H1 (cell line): ENCODE results near the gene AP2A2. TPM values are rescaled to one million over a fixed set of nuclear protein-coding genes. Genes with fewer than 3 reads are reported as not detected.

Source experiments
- CTCF ChIA-PET: fragments of 300-600 bp; sonication (Branson Sonifier 250); formaldehyde crosslinking; loops from one replicate; lab custom pipeline; 2021; ENCODE audit not compliant: partially characterized antibody; lab: Charles Lee
- POLR2A ChIA-PET: fragments of 300-600 bp; sonication (Branson Sonifier 250); formaldehyde crosslinking; loops from one replicate; lab custom pipeline; 2021; ENCODE audit warnings: inconsistent platforms; ENCODE audit not compliant: partially characterized antibody; lab: Charles Lee
- DNase-seq, 2 experiments: peaks; one replicate each; pipeline versions ENCODE4 v3.0.0 to v3.0.0-alpha.2; 2010 to 2022; ENCODE audit warnings: low spot score in 2 of 2, low read depth in 1 of 2, mixed read lengths in 1 of 2
- FAIRE-seq: peaks from 2 replicates; lab custom pipeline; 2011; peaks lifted over from hg19 to GRCh38; lab: Jason Lieb, UNC
- H2AFZ ChIP-seq: 2 replicates; pipeline ENCODE4 v1.8.1; 2012; ENCODE audit warnings: low read length, inconsistent platforms
- H2AK5ac ChIP-seq: 2 replicates; pipeline ENCODE4 v1.6.1; 2013; ENCODE audit warnings: low read depth, low read length
- H2BK120ac ChIP-seq: replicated peaks from 2 replicates; pipeline ENCODE3; 2013; ENCODE audit warnings: low read depth, low read length, inconsistent platforms
- H2BK12ac ChIP-seq: 2 replicates; pipeline ENCODE4 v1.6.1; 2013; ENCODE audit warnings: low read depth, low read length
- H2BK15ac ChIP-seq: 2 replicates; pipeline ENCODE4 v1.6.1; 2013; ENCODE audit warnings: low read length
- H2BK20ac ChIP-seq: 2 replicates; pipeline ENCODE4 v1.6.1; 2013; ENCODE audit warnings: low read length
- H2BK5ac ChIP-seq: 2 replicates; pipeline ENCODE4 v1.6.1; 2013; ENCODE audit warnings: low read depth, low read length
- H3K14ac ChIP-seq: 2 replicates; pipeline ENCODE4 v1.6.1; 2013; ENCODE audit warnings: inconsistent platforms; ENCODE audit not compliant: insufficient read length
- H3K18ac ChIP-seq: 2 replicates; pipeline ENCODE4 v1.6.1; 2013; ENCODE audit warnings: low read length; ENCODE audit errors: extremely low read depth
- H3K23ac ChIP-seq: 2 replicates; pipeline ENCODE4 v1.6.1; 2013; ENCODE audit warnings: inconsistent platforms; ENCODE audit not compliant: insufficient read length
- H3K23me2 ChIP-seq: 2 replicates; pipeline ENCODE4 v1.6.1; 2013; ENCODE audit warnings: low read depth, low read length
- H3K27ac ChIP-seq: 2 replicates; pipeline ENCODE4 v1.6.1; 2011; ENCODE audit warnings: low read depth, low read length, inconsistent platforms
- H3K27me3 ChIP-seq, 4 experiments: replicated peaks in 1 of 4; 1 replicate in 1 of 4; 2 replicates in 3 of 4; pipeline versions ENCODE4 v1.6.1 to v1.8.1; 2011 to 2013; ENCODE audit warnings: low read length in 3 of 4, mild to moderate bottlenecking in 3 of 4, inconsistent platforms in 2 of 4, mixed read lengths in 2 of 4, moderate library complexity in 1 of 4; ENCODE audit not compliant: control insufficient read depth in 3 of 4, insufficient read depth in 3 of 4; ENCODE audit errors: extremely low read depth in 1 of 4
- H3K36me3 ChIP-seq, 4 experiments: 2 replicates each; pipeline versions ENCODE4 v1.6.1 to v1.8.1; 2011 to 2013; ENCODE audit warnings: mild to moderate bottlenecking in 4 of 4, low read length in 3 of 4, moderate library complexity in 2 of 4, control low read depth in 1 of 4, inconsistent platforms in 1 of 4; ENCODE audit not compliant: insufficient read depth in 4 of 4, control insufficient read depth in 2 of 4
- H3K4ac ChIP-seq: replicated peaks from 2 replicates; pipeline ENCODE3; 2013; ENCODE audit warnings: low read length, low read depth, mixed read lengths, inconsistent platforms; ENCODE audit not compliant: insufficient read length
- H3K4me1 ChIP-seq, 4 experiments: replicated peaks in 1 of 4; 1 replicate in 1 of 4; 2 replicates in 3 of 4; pipeline versions ENCODE4 v1.6.1 to v1.8.1; 2011 to 2013; ENCODE audit warnings: low read length in 3 of 4, inconsistent platforms in 2 of 4, mixed read lengths in 1 of 4; ENCODE audit not compliant: insufficient read depth in 4 of 4, control insufficient read depth in 3 of 4
- H3K4me2 ChIP-seq, 2 experiments: 2 replicates each; pipeline versions ENCODE4 v1.6.1 to v1.8.1; 2011 to 2013; ENCODE audit warnings: low read depth in 2 of 2, low read length in 2 of 2, control low read depth in 1 of 2, inconsistent platforms in 1 of 2, mild to moderate bottlenecking in 1 of 2; ENCODE audit not compliant: insufficient read depth in 1 of 2
- H3K4me3 ChIP-seq, 4 experiments: fragments of 200-600, 300-600 bp in 1 of 4; sonication (generic), shearing (Covaris generic), sonication (Bioruptor Twin) in 1 of 4; 2 replicates each; pipeline versions ENCODE4 v1.5.1 to v1.8.1; 2011 to 2016; ENCODE audit warnings: low read length in 4 of 4, low read depth in 3 of 4, control low read depth in 2 of 4, inconsistent platforms in 2 of 4, mild to moderate bottlenecking in 2 of 4, mixed read lengths in 1 of 4, moderate library complexity in 1 of 4; ENCODE audit not compliant: insufficient read depth in 2 of 4; ENCODE audit errors: extremely low read depth in 1 of 4
- H3K56ac ChIP-seq: replicated peaks from 2 replicates; pipeline ENCODE3; 2013; ENCODE audit warnings: low read depth, mild to moderate bottlenecking, mixed read lengths, low read length, inconsistent platforms; ENCODE audit not compliant: insufficient read length
- H3K79me1 ChIP-seq: 2 replicates; pipeline ENCODE4 v1.6.1; 2013; ENCODE audit warnings: low read depth, low read length, control low read depth
- H3K79me2 ChIP-seq, 2 experiments: 2 replicates each; pipeline versions ENCODE4 v1.6.1 to v1.8.1; 2012 to 2013; ENCODE audit warnings: low read length in 2 of 2, mild to moderate bottlenecking in 2 of 2, inconsistent platforms in 1 of 2; ENCODE audit not compliant: insufficient read depth in 2 of 2, control insufficient read depth in 1 of 2
- H3K9ac ChIP-seq, 4 experiments: replicated peaks in 1 of 4; 1 replicate in 1 of 4; 2 replicates in 3 of 4; pipeline versions ENCODE4 v1.6.1 to v1.8.1; 2011 to 2013; ENCODE audit warnings: low read depth in 3 of 4, low read length in 3 of 4, control low read depth in 2 of 4, mild to moderate bottlenecking in 2 of 4, moderate library complexity in 2 of 4, inconsistent platforms in 1 of 4; ENCODE audit errors: extremely low read depth in 1 of 4
- H3K9me3 ChIP-seq, 2 experiments: 2 replicates each; pipeline versions ENCODE4 v1.6.1 to v1.8.1; 2012 to 2013; ENCODE audit warnings: mild to moderate bottlenecking in 2 of 2, moderate library complexity in 2 of 2, control low read depth in 1 of 2, inconsistent platforms in 1 of 2, low read depth in 1 of 2, low read length in 1 of 2, mixed read lengths in 1 of 2; ENCODE audit not compliant: insufficient read depth in 2 of 2
- H4K20me1 ChIP-seq, 2 experiments: replicated peaks in 1 of 2; 2 replicates each; pipeline versions ENCODE3 to v1.8.1; 2011 to 2013; ENCODE audit warnings: inconsistent platforms in 2 of 2, low read length in 2 of 2, mild to moderate bottlenecking in 1 of 2; ENCODE audit not compliant: insufficient read depth in 2 of 2, control insufficient read depth in 1 of 2
- H4K5ac ChIP-seq: 2 replicates; pipeline ENCODE4 v1.6.1; 2013; ENCODE audit warnings: low read length, low read depth, mixed read lengths, inconsistent platforms; ENCODE audit not compliant: insufficient read length
- H4K8ac ChIP-seq: 2 replicates; pipeline ENCODE4 v1.8.0; 2013; ENCODE audit warnings: mild to moderate bottlenecking, moderate library complexity, low read length, inconsistent platforms; ENCODE audit not compliant: insufficient read depth; ENCODE audit errors: extremely low read depth
- H4K91ac ChIP-seq: replicated peaks from 2 replicates; pipeline ENCODE3; 2013; ENCODE audit warnings: low read length, mixed read lengths, inconsistent platforms; ENCODE audit not compliant: insufficient read length
- CBX5 ChIP-seq: fragments of 300-800, 300-1000 bp; sonication (generic); IDR thresholded peaks from 2 replicates; pipeline ENCODE4 v1.7.1; 2016; ENCODE audit warnings: antibody characterized with exemption, low read length, low read depth
- CBX8 ChIP-seq: fragments of 300-800, 300-1000 bp; sonication (generic); IDR thresholded peaks from 2 replicates; pipeline ENCODE4 v1.7.1; 2016; ENCODE audit warnings: low read depth, low read length, borderline replicate concordance
- CTBP2 ChIP-seq: IDR thresholded peaks from 2 replicates; pipeline ENCODE4 v1.7.0; 2011; ENCODE audit warnings: borderline replicate concordance, mild to moderate bottlenecking, moderate library complexity, mixed read lengths, low read length; ENCODE audit not compliant: insufficient read depth, insufficient read length
- JUND ChIP-seq: IDR thresholded peaks from 2 replicates; pipeline ENCODE4 v1.6.1; 2011; ENCODE audit warnings: mild to moderate bottlenecking, improper control_type of control experiment, low read length
- POU5F1 ChIP-seq: IDR thresholded peaks from 2 replicates; pipeline ENCODE4 v1.6.1; 2011; ENCODE audit warnings: low read depth, mild to moderate bottlenecking, low read length, moderate library complexity
- RFX5 ChIP-seq: IDR thresholded peaks from 2 replicates; pipeline ENCODE4 v1.6.1; 2011; ENCODE audit warnings: low read depth, low read length, improper control_type of control experiment, borderline replicate concordance
- RNF2 ChIP-seq: fragments of 200-900, 300-1000 bp; sonication (generic); IDR thresholded peaks from 2 replicates; pipeline ENCODE4 v1.7.1; 2016; ENCODE audit warnings: borderline replicate concordance, low read depth, mild to moderate bottlenecking, antibody characterized with exemption, low read length; ENCODE audit not compliant: poor library complexity, severe bottlenecking; ENCODE audit errors: missing control alignments
- YY1 ChIP-seq: IDR thresholded peaks from 2 replicates; pipeline ENCODE4 v1.6.1; 2011; ENCODE audit warnings: low read depth, mild to moderate bottlenecking, low read length
- WGBS, 2 experiments: shearing (Covaris generic) in 1 of 2; methylation state at CpG; one replicate each; pipeline versions ENCODE4 v1.1.6 to v1.1.7; 2013 to 2015; ENCODE audit warnings: low lambda C conversion rate in 2 of 2, mixed read lengths in 2 of 2, inconsistent platforms in 1 of 2, low coverage in 1 of 2, missing lambda C conversion rate in 1 of 2; ENCODE audit not compliant: insufficient replicate concordance in 2 of 2, insufficient coverage in 1 of 2, insufficient read length in 1 of 2; ENCODE audit errors: extremely low coverage in 1 of 2, missing lambda C conversion rate in 1 of 2; 5-methylcytosine and 5-hydroxymethylcytosine counted together
- polyA plus RNA-seq, 7 experiments: library from polyadenylated mRNA; depleted of rRNA in 3 of 7; stranded (reverse) in 5 of 7; unstranded in 2 of 7; fragments of >200 nt in 5 of 7; fragments of 200-250 nt in 2 of 7; gene quantifications; 1 replicate in 5 of 7; 2 replicates in 1 of 7; 4 replicates in 1 of 7; pipeline versions ENCODE4 v1.2.1 to v1.2.3, GENCODE V29; 2011 to 2013; ENCODE audit warnings: missing spikeins in 2 of 7, mixed read lengths in 2 of 7
- total RNA-seq: library from RNA; stranded (reverse); fragmentation: NEBNext Ultra II Directional; extraction: Animal tissue kit (Norgen Biotek cat#: 25700); gene quantifications from 2 replicates; pipeline ENCODE4 v1.2.1, GENCODE V29; 2021

AP2A2 gene
- total and polyA plus RNA-seq, 2 of the 8 experiments (the other 6 are each of a cell fraction or from before 2014, with no cell fraction given), result 50.0 to 65.0 TPM

GRCh38 chr11:884578-885070 lies 41.0 kb upstream of the AP2A2 start:
- peaks cover 2 to 20% (median 8%) of the 10 kb centered on the region in 4 experiments; a peak in 5 of 8 replicates for H3K36me3 ChIP-seq
- no peak overlapping the region for H2AK5ac ChIP-seq
- H3K4ac ChIP-seq, result no peak overlapping the region
- H3K79me1 ChIP-seq, result no peaks in the 10 kb centered on the region
- CTCF ChIA-PET, result interaction anchor here (1.0 to 1.4 kb wide), 3 partner anchors 10 to 16 kb away, joined by 3 to 7 read pairs (median 3); no protein-coding TSS in a partner anchor
- H2BK5ac ChIP-seq, result no peak overlapping the region
- H3K79me2 ChIP-seq, result no peaks in the 10 kb centered on the region
- no peak overlapping the region for H3K27ac ChIP-seq
- no peak overlapping the region for H3K56ac ChIP-seq
- no peak overlapping the region for H2BK12ac ChIP-seq
- DNase-seq (no peak), FAIRE-seq (no peak)
- no peaks in the 10 kb centered on the region for H3K23me2 ChIP-seq
- no peak overlapping the region for H3K4me3 ChIP-seq
- H3K23ac ChIP-seq, result no peak overlapping the region
- H2BK20ac ChIP-seq, result no peak overlapping the region
- H4K91ac ChIP-seq, result no peak overlapping the region
- no peak overlapping the region for H4K8ac ChIP-seq
- H3K4me2 ChIP-seq, result no peak overlapping the region
- H3K18ac ChIP-seq, result no peak overlapping the region
- H3K4me1 ChIP-seq, result no peaks in the 10 kb centered on the region
- H3K9me3 ChIP-seq, result no peaks in the 10 kb centered on the region
- no peaks in the 10 kb centered on the region for H3K27me3 ChIP-seq
- no peak overlapping the region for H2BK15ac ChIP-seq
- no peak overlapping the region for H2AFZ ChIP-seq
- H3K14ac ChIP-seq, result no peak overlapping the region
- H3K9ac ChIP-seq, result no peak overlapping the region
- POLR2A ChIA-PET, result interaction anchor here (0.7 to 1.0 kb wide), 6 partner anchors 9 to 166 kb away, joined by 3 to 4 read pairs (median 3); no protein-coding TSS in a partner anchor
- peaks cover 3 to 18% of the 10 kb centered on the region in 2 experiments for H4K20me1 ChIP-seq
- no peak for TF ChIP-seq POU5F1
- TF ChIP-seq CTBP2, result no peak
- no peak for TF ChIP-seq CBX8
- TF ChIP-seq JUND, result no peak
- TF ChIP-seq YY1, result no peak
- no peak for TF ChIP-seq CBX5
- TF ChIP-seq RFX5, result no peak
- TF ChIP-seq RNF2, result no peak
- H4K5ac ChIP-seq, result no peak overlapping the region
- WGBS, 2 experiments, result 86% methylated on average over 16 of the region's 16 CpGs; no CpG with 5 or more reads in 1 of the 2 experiments
- H2BK120ac ChIP-seq, result no peak overlapping the region
